AG09309 (cell line): ENCODE results near the gene HBM.
"Not testable (repeated sequence)": the region's sequence is repeated elsewhere in the genome, so short reads cannot be mapped to it uniquely, and the experiment has no call there.

Source experiments
- DNase-seq: peaks from one replicate; pipeline ENCODE4 v3.0.0-alpha.2; 2010; ENCODE audit warnings: low read depth
- H3K4me3 ChIP-seq: 2 replicates; pipeline ENCODE4 v1.5.1; 2011; ENCODE audit warnings: mild to moderate bottlenecking, low read depth, low read length, moderate library complexity; ENCODE audit not compliant: control insufficient read depth
- TF ChIP-seq, protein P1 (sequence below): IDR thresholded peaks from 2 replicates; pipeline ENCODE4 v1.5.1; 2011; ENCODE audit warnings: mild to moderate bottlenecking, low read depth, low read length, inconsistent platforms; ENCODE audit not compliant: insufficient read depth, control insufficient read depth; ENCODE audit errors: missing control alignments

Gene HBM

GRCh38 chr16:120756-121155, 45.0 kb upstream of the HBM start:
- no peak for DNase-seq
- TF ChIP-seq, protein P1, sequence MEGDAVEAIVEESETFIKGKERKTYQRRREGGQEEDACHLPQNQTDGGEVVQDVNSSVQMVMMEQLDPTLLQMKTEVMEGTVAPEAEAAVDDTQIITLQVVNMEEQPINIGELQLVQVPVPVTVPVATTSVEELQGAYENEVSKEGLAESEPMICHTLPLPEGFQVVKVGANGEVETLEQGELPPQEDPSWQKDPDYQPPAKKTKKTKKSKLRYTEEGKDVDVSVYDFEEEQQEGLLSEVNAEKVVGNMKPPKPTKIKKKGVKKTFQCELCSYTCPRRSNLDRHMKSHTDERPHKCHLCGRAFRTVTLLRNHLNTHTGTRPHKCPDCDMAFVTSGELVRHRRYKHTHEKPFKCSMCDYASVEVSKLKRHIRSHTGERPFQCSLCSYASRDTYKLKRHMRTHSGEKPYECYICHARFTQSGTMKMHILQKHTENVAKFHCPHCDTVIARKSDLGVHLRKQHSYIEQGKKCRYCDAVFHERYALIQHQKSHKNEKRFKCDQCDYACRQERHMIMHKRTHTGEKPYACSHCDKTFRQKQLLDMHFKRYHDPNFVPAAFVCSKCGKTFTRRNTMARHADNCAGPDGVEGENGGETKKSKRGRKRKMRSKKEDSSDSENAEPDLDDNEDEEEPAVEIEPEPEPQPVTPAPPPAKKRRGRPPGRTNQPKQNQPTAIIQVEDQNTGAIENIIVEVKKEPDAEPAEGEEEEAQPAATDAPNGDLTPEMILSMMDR: no peak
- H3K4me3 ChIP-seq: no peak overlapping the region

DNA sequence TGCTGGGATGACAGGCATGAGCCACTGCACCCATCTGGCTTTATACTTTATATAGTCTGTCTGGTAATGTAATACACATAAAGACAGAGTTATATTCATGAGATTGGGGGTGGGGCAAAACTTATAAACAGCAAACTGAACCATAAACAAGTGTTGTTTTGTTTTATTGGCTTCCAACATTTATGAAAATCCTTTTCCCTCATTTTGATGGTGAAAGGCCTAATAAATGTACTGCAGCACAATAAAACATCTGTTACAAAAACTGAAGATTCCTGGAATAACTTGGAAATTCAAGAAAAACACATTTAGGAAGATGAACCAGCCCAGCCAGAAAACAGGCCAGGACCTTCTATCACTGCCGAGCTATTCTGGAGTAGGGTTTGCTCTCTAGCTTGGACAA, 43.4 kb upstream of the HBM start:
- H3K4me3 ChIP-seq: no peak overlapping the region
- TF ChIP-seq, protein P1: no peak
- no peak for DNase-seq

DNA sequence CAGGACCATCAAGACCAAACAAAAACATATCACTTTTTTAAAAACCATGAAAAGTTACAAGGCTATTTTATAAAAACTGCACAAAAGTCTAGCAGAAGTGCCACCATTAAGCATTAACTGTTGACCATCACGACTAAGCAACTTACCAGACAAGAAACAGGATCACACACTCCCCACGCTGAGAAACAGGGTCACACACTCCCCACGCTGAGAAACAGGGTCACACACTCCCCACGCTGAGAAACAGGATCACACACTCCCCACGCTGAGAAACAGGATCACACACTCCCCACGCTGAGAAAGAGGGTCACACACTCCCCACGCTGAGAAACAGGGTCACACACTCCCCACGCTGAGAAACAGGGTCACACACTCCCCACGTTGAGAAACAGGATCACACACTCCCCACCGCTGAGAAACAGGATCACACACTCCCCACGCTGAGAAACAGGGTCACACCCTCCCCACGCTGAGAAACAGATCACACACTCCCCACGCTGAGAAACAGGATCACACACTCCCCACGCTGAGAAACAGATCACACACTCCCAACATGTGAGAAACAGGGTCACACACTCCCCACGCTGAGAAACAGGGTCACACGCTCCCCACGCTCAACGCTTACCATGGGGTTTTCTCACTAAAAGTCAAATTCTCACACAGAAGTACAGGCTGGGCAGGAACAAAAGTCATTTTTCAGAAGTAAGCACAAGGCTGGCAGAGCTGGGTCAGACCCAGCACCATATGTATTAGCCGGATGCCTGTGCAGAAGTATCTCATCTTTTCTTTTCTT, 42.0 kb upstream of the HBM start:
- H3K4me3 ChIP-seq, DNase-seq: not testable (repeated sequence)

DNA sequence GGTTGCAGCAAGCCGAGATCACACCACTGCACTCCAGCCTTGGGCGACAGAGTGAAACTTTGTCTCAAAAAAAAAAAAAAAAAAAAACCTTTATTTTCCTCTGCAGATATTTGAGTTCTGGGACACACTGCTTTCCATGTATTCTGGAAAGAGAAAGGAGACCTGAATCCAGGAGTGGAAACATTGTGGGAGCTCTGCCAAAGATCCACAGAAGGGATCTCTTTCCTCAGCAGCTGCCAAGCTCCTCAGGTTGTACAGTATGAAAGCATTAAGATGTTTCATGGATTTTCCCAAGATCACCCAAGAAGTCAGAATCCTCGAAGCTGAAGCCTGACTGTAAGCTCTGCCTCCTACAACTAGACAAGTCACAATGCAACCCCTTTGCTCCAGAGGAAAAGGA, 40.8 kb upstream of the HBM start:
- DNase-seq: no peak
- no peak overlapping the region for H3K4me3 ChIP-seq
- TF ChIP-seq, protein P1: no peak

DNA sequence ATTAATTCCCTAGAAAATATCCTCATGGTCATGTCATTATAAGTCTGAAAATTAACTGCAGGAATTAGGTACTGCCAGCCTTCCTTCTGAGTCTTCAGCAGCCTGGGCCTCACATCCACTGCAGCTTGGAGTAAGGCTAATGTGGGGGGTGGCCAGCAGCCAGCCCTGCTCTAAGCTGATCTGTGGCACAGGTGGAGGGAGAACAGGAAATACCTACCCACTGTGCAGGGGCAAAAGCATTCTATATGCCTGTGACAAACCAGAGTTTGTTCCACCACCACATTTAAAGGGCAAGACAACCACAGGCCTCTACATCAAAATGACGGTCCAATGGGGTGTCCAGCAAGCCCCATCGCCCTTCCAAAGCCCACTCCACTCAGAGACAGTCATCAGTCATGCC, 36.7 kb upstream of the HBM start:
- DNase-seq: no peak
- no peak overlapping the region for H3K4me3 ChIP-seq
- TF ChIP-seq, protein P1: no peak

DNA sequence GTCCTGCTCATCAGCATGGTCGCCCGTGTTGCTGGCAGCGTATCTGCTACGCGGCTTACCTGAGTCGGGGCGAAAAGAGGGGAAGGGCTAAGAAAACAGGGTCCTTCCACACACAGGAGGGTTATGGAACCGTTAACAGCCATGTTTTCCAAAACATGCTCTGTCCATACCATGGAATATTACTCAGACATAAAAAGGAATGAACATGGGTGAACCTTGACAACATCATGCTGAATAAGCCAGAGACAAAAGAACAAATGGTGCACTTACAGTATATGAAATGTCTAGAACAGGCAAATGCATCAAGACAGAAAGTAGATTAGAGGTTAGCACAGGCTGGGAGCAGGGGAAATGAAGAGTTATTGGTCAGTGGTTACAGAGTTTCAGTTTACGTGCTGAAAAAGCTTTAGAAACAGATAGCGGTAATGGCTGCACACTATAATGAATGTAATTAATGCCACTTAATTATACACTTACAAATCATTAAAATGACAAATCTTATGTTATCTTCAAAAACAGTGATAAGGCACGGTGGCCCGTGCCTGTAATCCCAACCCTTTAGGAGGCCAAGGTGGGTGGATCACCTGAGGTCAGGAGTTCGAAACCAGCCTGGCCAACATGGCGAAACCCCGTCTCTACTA, 35.1 kb upstream of the HBM start:
- no peak overlapping the region for H3K4me3 ChIP-seq
- no peak for DNase-seq
- TF ChIP-seq, protein P1: no peak

DNA sequence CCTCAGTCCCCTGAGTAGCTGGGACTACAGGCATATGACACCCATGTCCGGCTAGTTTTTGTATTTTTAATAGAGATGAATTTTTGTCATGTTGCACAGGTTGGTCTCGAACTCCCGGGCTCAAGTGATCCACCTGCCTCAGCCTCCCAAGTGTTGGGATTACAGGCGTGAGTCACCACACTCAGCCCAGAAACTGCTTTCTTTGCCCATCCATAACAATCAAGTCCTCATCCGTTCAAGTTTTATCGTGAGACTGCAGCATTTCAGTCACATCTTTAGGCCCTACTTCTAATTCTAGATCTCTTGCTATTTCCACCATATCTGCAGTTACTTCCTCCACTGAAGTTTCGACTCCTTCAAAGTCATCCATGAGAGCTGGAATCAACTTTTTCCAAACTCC, 33.7 kb upstream of the HBM start:
- TF ChIP-seq, protein P1: no peak
- no peak overlapping the region for H3K4me3 ChIP-seq
- no peak for DNase-seq
